ENCODE measurements around the gene PTPRN2.
"Not testable (repeated sequence)": the region's sequence is repeated elsewhere in the genome, so short reads cannot be mapped to it uniquely, and the experiment has no call there.

The PTPRN2 gene

GRCh38 chr7:158262284-158263109 is 325.1 kb downstream of the PTPRN2 start:
- in situ Hi-C loops (cut with MboI; ENCODE audit: low sequenced_read_pairs) = no loop called here

- in situ Hi-C loops (cut with MboI; ENCODE audit: low sequenced_read_pairs) = no loop called here
Measured at GRCh38 chr7:158261362-158262235, 326.0 kb downstream of the PTPRN2 start.

GRCh38 chr7:158260567-158261361 is 326.9 kb downstream of the PTPRN2 start:
- in situ Hi-C loops (cut with MboI; ENCODE audit: low sequenced_read_pairs) = no loop called here

GRCh38 chr7:158259671-158260418 is 327.8 kb downstream of the PTPRN2 start:
- in situ Hi-C loops (cut with MboI; ENCODE audit: low sequenced_read_pairs) = no loop called here

GRCh38 chr7:158259141-158259540 is 328.5 kb downstream of the PTPRN2 start:
- in situ Hi-C loops (cut with MboI; ENCODE audit: low sequenced_read_pairs) = no loop called here

- in situ Hi-C loops (cut with MboI; ENCODE audit: low sequenced_read_pairs) = no loop called here
Measured at GRCh38 chr7:158258411-158259130, 329.1 kb downstream of the PTPRN2 start.

- in situ Hi-C loops (cut with MboI; ENCODE audit: low sequenced_read_pairs) = no loop called here
Measured at GRCh38 chr7:158257516-158258410, 329.9 kb downstream of the PTPRN2 start.

- in situ Hi-C loops (cut with MboI; ENCODE audit: low sequenced_read_pairs) = no loop called here
Measured at GRCh38 chr7:158257001-158257400, 330.6 kb downstream of the PTPRN2 start.

GRCh38 chr7:158256091-158256816 is 331.4 kb downstream of the PTPRN2 start:
- in situ Hi-C loops (cut with MboI; ENCODE audit: low sequenced_read_pairs) = no loop called here

- in situ Hi-C loops (cut with MboI; ENCODE audit: low sequenced_read_pairs) = no loop called here
Measured at GRCh38 chr7:158255558-158255957, 332.1 kb downstream of the PTPRN2 start.

- in situ Hi-C loops (cut with MboI; ENCODE audit: low sequenced_read_pairs) = no loop called here
Measured at GRCh38 chr7:158255156-158255555, 332.5 kb downstream of the PTPRN2 start.

- in situ Hi-C loops (cut with MboI; ENCODE audit: low sequenced_read_pairs) = not testable (repeated sequence)
Measured at GRCh38 chr7:158253670-158254045, 334.0 kb downstream of the PTPRN2 start.

GRCh38 chr7:158252837-158253669 is 334.6 kb downstream of the PTPRN2 start:
- in situ Hi-C loops (cut with MboI; ENCODE audit: low sequenced_read_pairs) = no loop called here

GRCh38 chr7:158252081-158252836 is 335.4 kb downstream of the PTPRN2 start:
- in situ Hi-C loops (cut with MboI; ENCODE audit: low sequenced_read_pairs) = no loop called here

GRCh38 chr7:158251061-158251965 is 336.3 kb downstream of the PTPRN2 start:
- in situ Hi-C loops (cut with MboI; ENCODE audit: low sequenced_read_pairs) = no loop called here

Measured in hTERT RPE-1 (cell line).